DOHH2 (cell line): ENCODE results near the gene PCDHB12.
A peak's percentile ranks its signal among the peaks of the same experiment; 100 is the strongest.
"Not testable (repeated sequence)": the region's sequence is repeated elsewhere in the genome, so short reads cannot be mapped to it uniquely, and the experiment has no call there.

Source experiments
- H3F3A ChIP-seq: fragments of 200-600 bp; sonication (generic), shearing (Covaris generic); 2 replicates; pipeline ENCODE4 v1.6.0; 2016; ENCODE audit warnings: antibody characterized with exemption, mild to moderate bottlenecking; ENCODE audit not compliant: control insufficient read depth, insufficient read depth
- H3K27ac ChIP-seq: fragments of 200-600 bp; sonication (generic); 2 replicates; pipeline ENCODE4 v1.5.1; 2014; ENCODE audit warnings: low read depth, mild to moderate bottlenecking, low read length, moderate library complexity
- H3K27me3 ChIP-seq: fragments of 200-600 bp; sonication (generic); 2 replicates; pipeline ENCODE4 v1.6.1; 2014; ENCODE audit warnings: mild to moderate bottlenecking, low read length, mixed read lengths; ENCODE audit not compliant: control insufficient read depth
- H3K36me3 ChIP-seq: fragments of 200-600 bp; sonication (generic); 2 replicates; pipeline ENCODE4 v1.6.1; 2014; ENCODE audit warnings: mild to moderate bottlenecking, low read length, moderate library complexity, mixed read lengths; ENCODE audit not compliant: control insufficient read depth
- H3K4me1 ChIP-seq: fragments of 200-600 bp; sonication (generic); 2 replicates; pipeline ENCODE4 v1.6.1; 2014; ENCODE audit warnings: mild to moderate bottlenecking, low read length, mixed read lengths; ENCODE audit not compliant: control insufficient read depth
- H3K4me2 ChIP-seq: fragments of 200-600 bp; sonication (generic); 2 replicates; pipeline ENCODE4 v1.6.0; 2014; ENCODE audit warnings: mild to moderate bottlenecking, low read length, moderate library complexity
- H3K4me3 ChIP-seq: fragments of 200-600 bp; sonication (generic); 2 replicates; pipeline ENCODE4 v1.5.1; 2014; ENCODE audit warnings: mild to moderate bottlenecking, low read length, mixed read lengths
- H3K79me2 ChIP-seq: fragments of 200-600 bp; sonication (generic); 2 replicates; pipeline ENCODE4 v1.6.1; 2014; ENCODE audit warnings: mild to moderate bottlenecking, low read length, mixed read lengths; ENCODE audit not compliant: control insufficient read depth
- H3K9me2 ChIP-seq: fragments of 200-600 bp; sonication (generic); replicated peaks from 2 replicates; pipeline ENCODE4 v1.6.1; 2014; ENCODE audit warnings: mild to moderate bottlenecking, low read length, mixed read lengths; ENCODE audit not compliant: control insufficient read depth
- H3K9me3 ChIP-seq: fragments of 200-600 bp; sonication (generic); 2 replicates; pipeline ENCODE4 v1.6.1; 2014; ENCODE audit warnings: antibody characterized with exemption, low read length, mixed read lengths; ENCODE audit not compliant: control insufficient read depth, insufficient read depth
- H4K20me1 ChIP-seq: fragments of 200-600 bp; sonication (generic); 2 replicates; pipeline ENCODE4 v1.6.0; 2014; ENCODE audit warnings: low read depth, mild to moderate bottlenecking, antibody characterized with exemption, low read length, moderate library complexity; ENCODE audit not compliant: control insufficient read depth, insufficient read depth
- CTCF ChIP-seq: fragments of 200-600 bp; sonication (generic); IDR thresholded peaks from one replicate; pipeline ENCODE4 v1.5.1; 2014; ENCODE audit warnings: antibody characterized with exemption, mild to moderate bottlenecking, low read depth, low read length; ENCODE audit not compliant: poor library complexity, severe bottlenecking
- EZH2phosphoT487 ChIP-seq: fragments of 200-600 bp; sonication (generic); IDR thresholded peaks from 2 replicates; pipeline ENCODE4 v1.6.1; 2017; ENCODE audit warnings: borderline replicate concordance, mild to moderate bottlenecking, antibody characterized with exemption, low read length, moderate library complexity, mixed read lengths

Gene PCDHB12

GRCh38 chr5:141179371-141179770 lies 29.1 kb upstream of the PCDHB12 start:
- H3K27me3 ChIP-seq, H3K36me3 ChIP-seq, H3K27ac ChIP-seq, H3K79me2 ChIP-seq, H3F3A ChIP-seq, H3K4me2 ChIP-seq, H3K4me3 ChIP-seq, H3K9me2 ChIP-seq, H3K9me3 ChIP-seq, H3K4me1 ChIP-seq, H4K20me1 ChIP-seq: not testable (repeated sequence)

- H3K79me2 ChIP-seq, H3K4me2 ChIP-seq, H3K36me3 ChIP-seq, H3K27me3 ChIP-seq, H3K27ac ChIP-seq, H3K9me3 ChIP-seq, H3K4me1 ChIP-seq, H3F3A ChIP-seq, H4K20me1 ChIP-seq, H3K4me3 ChIP-seq, H3K9me2 ChIP-seq: not testable (repeated sequence)
Observed at GRCh38 chr5:141179876-141180275, 28.6 kb upstream of the PCDHB12 start.

GRCh38 chr5:141180313-141180712 lies 28.2 kb upstream of the PCDHB12 start:
- no peaks in the 10 kb centered on the region for H3K9me3 ChIP-seq
- H3K79me2 ChIP-seq = no peaks in the 10 kb centered on the region
- H3K27ac ChIP-seq = no peak overlapping the region
- H3K4me3 ChIP-seq = no peak overlapping the region
- no peaks in the 10 kb centered on the region for H3K9me2 ChIP-seq
- no peak for TF ChIP-seq CTCF
- no peak for TF ChIP-seq EZH2phosphoT487
- H4K20me1 ChIP-seq = no peaks in the 10 kb centered on the region
- H3K27me3 ChIP-seq = no peaks in the 10 kb centered on the region
- no peaks in the 10 kb centered on the region for H3K4me1 ChIP-seq
- H3K36me3 ChIP-seq = no peaks in the 10 kb centered on the region
- H3K4me2 ChIP-seq = no peak overlapping the region
- H3F3A ChIP-seq = no peaks in the 10 kb centered on the region

GRCh38 chr5:141182248-141182647 lies 26.3 kb upstream of the PCDHB12 start, which contains the start of gene PCDHB16:
TSS of gene PCDHB16 (plus strand) at chr5:141182387. CDS start at chr5:141182560, 173 bp downstream.
- H3K36me3 ChIP-seq = no peaks in the 10 kb centered on the region
- no peaks in the 10 kb centered on the region for H4K20me1 ChIP-seq
- H3K4me3 ChIP-seq = no peak within 1 kb of the TSS
- H3K27ac ChIP-seq = no peak within 1 kb of the TSS
- no peaks in the 10 kb centered on the region for H3K9me3 ChIP-seq
- 0 out of 2 replicates have a peak, but pooled peaks cover 3% of the 10 kb centered on the region for H3K4me1 ChIP-seq
- H3K9me2 ChIP-seq = no peaks in the 10 kb centered on the region
- no peaks in the 10 kb centered on the region for H3K27me3 ChIP-seq
- H3K4me2 ChIP-seq = no peak within 1 kb of the TSS
- H3K79me2 ChIP-seq = no peaks in the 10 kb centered on the region
- no peaks in the 10 kb centered on the region for H3F3A ChIP-seq
- peak; percentile 78 for TF ChIP-seq CTCF
- TF ChIP-seq EZH2phosphoT487 = no peak

- H3F3A ChIP-seq, H3K4me3 ChIP-seq, H3K79me2 ChIP-seq, H3K9me3 ChIP-seq, H4K20me1 ChIP-seq, H3K27me3 ChIP-seq, H3K9me2 ChIP-seq, H3K36me3 ChIP-seq, H3K27ac ChIP-seq, H3K4me2 ChIP-seq, H3K4me1 ChIP-seq: not testable (repeated sequence)
Observed at GRCh38 chr5:141184117-141184855, 24.2 kb upstream of the PCDHB12 start.
